IMR-90 (cell line): Measurements from ENCODE around the gene STRN4. TPM values are rescaled to one million over a fixed set of nuclear protein-coding genes. Genes with fewer than 3 reads are reported as not detected.

ENCODE experiments used
- ATAC-seq: fragments of 200-7000 bp; cut with Tn5 transposase; 2 replicates; pipeline ENCODE4 v1.9.1; 2020; ENCODE audit warnings: low read depth, mild to moderate bottlenecking, moderate library complexity
- BruUV-seq: library from RNA; stranded (reverse); fragments of 400-500 nt; replicated peaks from 2 replicates; lab custom pipeline; 2021; lab: Mats Ljungman, UMichigan
- CTCF ChIA-PET: fragments of 300-600 bp; formaldehyde crosslinking; extraction: SDS; loops from one replicate; lab custom pipeline; 2021; ENCODE audit warnings: antibody characterized with exemption; lab: Yijun Ruan, JAX
- POLR2A ChIA-PET: fragments of 300-600 bp; sonication (Branson Sonifier 250); formaldehyde crosslinking; loops from one replicate; lab custom pipeline; 2022; ENCODE audit warnings: antibody characterized with exemption; ENCODE audit not compliant: unreplicated experiment; lab: Charles Lee
- DNase-seq: peaks from one replicate; pipeline ENCODE4 v3.0.0; 2013
- H2AFZ ChIP-seq: replicated peaks from 2 replicates; pipeline ENCODE3; 2013; ENCODE audit warnings: low read length, mild to moderate bottlenecking; ENCODE audit not compliant: poor library complexity
- H2AK5ac ChIP-seq: 2 replicates; pipeline ENCODE4 v1.6.1; 2013; ENCODE audit warnings: low read depth, low read length, inconsistent platforms
- H2AK9ac ChIP-seq: replicated peaks from 2 replicates; pipeline ENCODE3; 2013; ENCODE audit warnings: mild to moderate bottlenecking, low read depth, low read length, moderate library complexity; ENCODE audit not compliant: poor library complexity
- H2BK120ac ChIP-seq: 2 replicates; pipeline ENCODE4 v1.6.1; 2013; ENCODE audit warnings: low read depth, low read length, inconsistent platforms
- H2BK15ac ChIP-seq: 3 replicates; pipeline ENCODE4 v1.6.1; 2013; ENCODE audit warnings: low read depth, low read length, inconsistent platforms
- H2BK20ac ChIP-seq: 2 replicates; pipeline ENCODE4 v1.6.1; 2013; ENCODE audit warnings: low read depth, mild to moderate bottlenecking, inconsistent platforms, low read length, moderate library complexity
- H2BK5ac ChIP-seq: 2 replicates; pipeline ENCODE4 v1.6.1; 2013; ENCODE audit warnings: mild to moderate bottlenecking, low read depth, low read length, inconsistent platforms; ENCODE audit not compliant: poor library complexity, severe bottlenecking
- H3K14ac ChIP-seq: replicated peaks from 2 replicates; pipeline ENCODE4 v1.6.1; 2013; ENCODE audit warnings: low read depth, low read length, inconsistent platforms
- H3K18ac ChIP-seq: 2 replicates; pipeline ENCODE4 v1.6.1; 2013; ENCODE audit warnings: low read depth, low read length, control low read depth
- H3K23ac ChIP-seq: 2 replicates; pipeline ENCODE4 v1.6.1; 2013; ENCODE audit warnings: low read depth, low read length, inconsistent platforms
- H3K27ac ChIP-seq: 2 replicates; pipeline ENCODE4 v1.5.1; 2013; ENCODE audit warnings: mild to moderate bottlenecking, control low read depth, low read length; ENCODE audit not compliant: insufficient read depth
- H3K27me3 ChIP-seq: 2 replicates; pipeline ENCODE4 v1.6.1; 2013; ENCODE audit warnings: low read length; ENCODE audit not compliant: control insufficient read depth, insufficient read depth
- H3K36me3 ChIP-seq: 2 replicates; pipeline ENCODE4 v1.6.1; 2013; ENCODE audit warnings: low read length, mixed read lengths; ENCODE audit not compliant: control insufficient read depth, insufficient read depth
- H3K4ac ChIP-seq: 2 replicates; pipeline ENCODE4 v1.6.1; 2013; ENCODE audit warnings: low read depth, low read length, inconsistent platforms
- H3K4me1 ChIP-seq: 2 replicates; pipeline ENCODE4 v1.6.1; 2013; ENCODE audit warnings: low read length, mixed read lengths; ENCODE audit not compliant: control insufficient read depth, insufficient read depth
- H3K4me2 ChIP-seq: 2 replicates; pipeline ENCODE4 v1.6.1; 2013; ENCODE audit warnings: low read depth, mild to moderate bottlenecking, control low read depth, low read length, moderate library complexity
- H3K4me3 ChIP-seq: 2 replicates; pipeline ENCODE4 v1.5.1; 2013; ENCODE audit warnings: low read depth, mild to moderate bottlenecking, control low read depth, low read length, moderate library complexity; ENCODE audit not compliant: insufficient read depth
- H3K56ac ChIP-seq: 2 replicates; pipeline ENCODE4 v1.6.1; 2013; ENCODE audit warnings: low read length, inconsistent platforms; ENCODE audit not compliant: insufficient read depth; ENCODE audit errors: extremely low read depth
- H3K79me1 ChIP-seq, 2 experiments: 2 replicates each; pipeline ENCODE4 v1.6.1; 2013; ENCODE audit warnings: low read length in 2 of 2, inconsistent platforms in 1 of 2, low read depth in 1 of 2
- H3K9ac ChIP-seq: 2 replicates; pipeline ENCODE4 v1.6.1; 2013; ENCODE audit warnings: low read depth, low read length, control low read depth
- H3K9me1 ChIP-seq: 2 replicates; pipeline ENCODE4 v1.6.1; 2013; ENCODE audit warnings: low read length, inconsistent platforms; ENCODE audit not compliant: insufficient read depth
- H3K9me3 ChIP-seq: 2 replicates; pipeline ENCODE4 v1.6.1; 2013; ENCODE audit warnings: low read length; ENCODE audit not compliant: control insufficient read depth, insufficient read depth
- H4K20me1 ChIP-seq: 2 replicates; pipeline ENCODE4 v1.6.1; 2013; ENCODE audit warnings: low read length, inconsistent platforms; ENCODE audit not compliant: insufficient read depth
- H4K5ac ChIP-seq: 2 replicates; pipeline ENCODE4 v1.6.1; 2013; ENCODE audit warnings: mild to moderate bottlenecking, low read depth, low read length, control low read depth
- H4K8ac ChIP-seq, 2 experiments: 2 replicates each; pipeline ENCODE4 v1.6.1; 2013; ENCODE audit warnings: low read depth in 2 of 2, low read length in 2 of 2, control low read depth in 1 of 2, inconsistent platforms in 1 of 2
- H4K91ac ChIP-seq: 2 replicates; pipeline ENCODE4 v1.6.1; 2013; ENCODE audit warnings: low read depth, low read length, inconsistent platforms; ENCODE audit not compliant: insufficient read depth
- CEBPB ChIP-seq: IDR thresholded peaks from 2 replicates; pipeline ENCODE4 v1.6.1; 2012; ENCODE audit warnings: low read depth, low read length, improper control_type of control experiment
- CTCF ChIP-seq: conservative IDR thresholded peaks from 2 replicates; pipeline ENCODE4 v1.5.1; 2012; ENCODE audit warnings: mild to moderate bottlenecking, low read depth, low read length, improper control_type of control experiment
- FOS ChIP-seq: fragments of 150-350 bp; IDR thresholded peaks from 2 replicates; pipeline ENCODE4 v1.6.1; 2016; ENCODE audit warnings: low read depth, low read length
- MAZ ChIP-seq: IDR thresholded peaks from 2 replicates; pipeline ENCODE4 v1.6.1; 2012; ENCODE audit warnings: low read depth, mild to moderate bottlenecking, low read length, improper control_type of control experiment, moderate library complexity, borderline replicate concordance
- NFE2L2 ChIP-seq: fragments of 150-350 bp; IDR thresholded peaks from 2 replicates; pipeline ENCODE4 v1.6.1; 2016; ENCODE audit warnings: low read depth, mild to moderate bottlenecking, low read length
- RAD21 ChIP-seq: IDR thresholded peaks from 2 replicates; pipeline ENCODE4 v1.6.1; 2012; ENCODE audit warnings: low read length, improper control_type of control experiment
- RFX5 ChIP-seq: IDR thresholded peaks from 2 replicates; pipeline ENCODE4 v1.8.0; 2012; ENCODE audit warnings: low read depth, mild to moderate bottlenecking, low read length, moderate library complexity
- USF2 ChIP-seq: fragments of 150-350 bp; IDR thresholded peaks from 2 replicates; pipeline ENCODE4 v1.6.1; 2017; ENCODE audit warnings: mild to moderate bottlenecking, antibody characterized with exemption, low read length, low read depth
- WGBS, 2 experiments: methylation state at CpG; one replicate each; pipeline versions ENCODE4 v1.1.5 to v1.1.7; 2013; ENCODE audit warnings: missing lambda C conversion rate in 2 of 2; ENCODE audit not compliant: insufficient read length in 1 of 2; ENCODE audit errors: extremely low coverage in 2 of 2; 5-methylcytosine and 5-hydroxymethylcytosine counted together
- dilution Hi-C: fragments of 300-500 bp; cut with HindIII; formaldehyde crosslinking; loops from one replicate; pipeline ENCODE4 v1.14.3; 2018; ENCODE audit warnings: low sequenced_read_pairs; ENCODE audit not compliant: unreplicated experiment
- in situ Hi-C: fragments of 300-500 bp; cut with MboI; formaldehyde crosslinking; loops from 3 replicates; pipeline ENCODE4 v1.14.3; 2019; ENCODE audit warnings: low sequenced_read_pairs, inconsistent platforms, mixed read lengths
- intact Hi-C: fragments of 100-400 bp; cut with micrococcal nuclease; formaldehyde crosslinking; loops from 2 replicates; pipeline ENCODE4 v1.10.0; 2022
- polyA plus RNA-seq, 3 experiments: library from polyadenylated mRNA; depleted of rRNA; stranded (reverse); fragments of >200 nt; gene quantifications; 2 replicates each; pipeline ENCODE4 v1.2.3, GENCODE V29; 2012; ENCODE audit warnings: low replicate concordance in 1 of 3
- total RNA-seq: library from RNA; depleted of rRNA; stranded (reverse); fragments of >200 nt; gene quantifications from 2 replicates; pipeline ENCODE4 v1.2.3, GENCODE V29; 2012

Gene STRN4
- total and polyA plus RNA-seq, 2 of the 4 experiments (the other 2 are of a cell fraction): 36.7 to 112 TPM

- peaks cover 4% of the 10 kb centered on the region; the same call in 1 of the 2 replicates for H4K20me1 ChIP-seq
- H3K4me2 ChIP-seq: no peak overlapping the region
- H4K5ac ChIP-seq: no peak overlapping the region
- in situ Hi-C loops: no loop called here
- peak overlapping the region; percentile 13 for H2AK9ac ChIP-seq
- H2BK5ac ChIP-seq: no peak overlapping the region
- H3K4me1 ChIP-seq: peaks cover 2% of the 10 kb centered on the region; the same call in 1 of the 2 replicates
- ChIA-PET CTCF (no interaction called here), POLR2A (no interaction called here)
- ATAC-seq: no peak
- H2AK5ac ChIP-seq: no peak overlapping the region
- no peak overlapping the region for H3K9ac ChIP-seq
- no peaks in the 10 kb centered on the region for H3K9me1 ChIP-seq
- no peak overlapping the region for H4K8ac ChIP-seq
- H2BK120ac ChIP-seq: no peak overlapping the region
- WGBS, 2 experiments: 87% methylated on average over 13 of the region's 16 CpGs; no CpG with 5 or more reads in 1 of the 2 experiments
- no peak overlapping the region for H3K56ac ChIP-seq
- DNase-seq: no peak
- H3K27ac ChIP-seq: no peak overlapping the region
- no peak overlapping the region for H4K91ac ChIP-seq
- H3K4me3 ChIP-seq: no peak overlapping the region
- no peak overlapping the region for H2BK15ac ChIP-seq
- no peak overlapping the region for H3K4ac ChIP-seq
- H3K36me3 ChIP-seq: peaks cover 61% of the 10 kb centered on the region
- H2BK20ac ChIP-seq: no peak overlapping the region
- TF ChIP-seq RFX5 (no peak), MAZ (no peak), CEBPB (no peak), USF2 (no peak), RAD21 (no peak), CTCF (peak; percentile 12; the same call in 1 of the 2 replicates), NFE2L2 (no peak), FOS (no peak)
- intact Hi-C loops: no loop called here
- no peak overlapping the region for H3K14ac ChIP-seq
- no peaks in the 10 kb centered on the region for H3K27me3 ChIP-seq
- no peaks in the 10 kb centered on the region for H3K9me3 ChIP-seq
- dilution Hi-C loops: no loop called here
- H3K18ac ChIP-seq: no peak overlapping the region
- H3K79me1 ChIP-seq: peaks cover 12 to 42% of the 10 kb centered on the region in 2 experiments
- no peak overlapping the region for H2AFZ ChIP-seq
- no TSS peak for BruUV-seq
- no peak overlapping the region for H3K23ac ChIP-seq
Measured at GRCh38 chr19:46721269-46722003, 24.8 kb downstream of the STRN4 start.
